HepG2 (cell line): ENCODE results near the gene RPL23. TPM values are rescaled to one million over a fixed set of nuclear protein-coding genes. Genes with fewer than 3 reads are reported as not detected.
A peak's percentile ranks its signal among the peaks of the same experiment; 100 is the strongest.

Experiments
- ATF6 ChIP-seq: sonication (generic); formaldehyde crosslinking; conservative IDR thresholded peaks from 2 replicates; pipeline ENCODE4 v1.4.0; 2020; ENCODE audit warnings: missing genetic modification reagents
- ATF7 ChIP-seq, 2 experiments: fragments of 450-650 bp in 1 of 2; sonication (generic) in 1 of 2; formaldehyde crosslinking in 1 of 2; IDR thresholded peaks; 2 replicates each; pipeline versions ENCODE4 v1.4.0 to v1.6.1; 2016 to 2020; ENCODE audit warnings: antibody characterized with exemption in 1 of 2, mild to moderate bottlenecking in 1 of 2, missing genetic modification reagents in 1 of 2
- EED ChIP-seq: sonication (generic); formaldehyde crosslinking; IDR thresholded peaks from 2 replicates; pipeline ENCODE4 v1.5.0; 2020; ENCODE audit warnings: mild to moderate bottlenecking, missing genetic modification reagents
- FOXK2 ChIP-seq: fragments of 450-650 bp; IDR thresholded peaks from 2 replicates; pipeline ENCODE4 v1.6.1; 2016
- HNRNPLL ChIP-seq: fragments of 200-400 bp; formaldehyde crosslinking; IDR thresholded peaks from 2 replicates; pipeline ENCODE4 v1.6.1; 2017; ENCODE audit warnings: mild to moderate bottlenecking, low read depth, low read length; ENCODE audit not compliant: poor library complexity, severe bottlenecking
- IKZF4 ChIP-seq: sonication (generic); formaldehyde crosslinking; IDR thresholded peaks from 2 replicates; pipeline ENCODE4 v1.5.1; 2020; ENCODE audit warnings: borderline replicate concordance, mild to moderate bottlenecking, low read depth, missing genetic modification reagents; ENCODE audit errors: not compliant biosample characterization
- MATR3 ChIP-seq: sonication (generic); formaldehyde crosslinking; IDR thresholded peaks from 2 replicates; pipeline ENCODE4 v1.4.0; 2020; ENCODE audit warnings: missing genetic modification reagents
- NCOA1 ChIP-seq: sonication (generic); formaldehyde crosslinking; IDR thresholded peaks from 2 replicates; pipeline ENCODE4 v1.9.0; 2021; ENCODE audit warnings: missing genetic modification reagents
- PREB ChIP-seq: sonication (generic); formaldehyde crosslinking; IDR thresholded peaks from 2 replicates; pipeline ENCODE4 v1.4.0; 2020; ENCODE audit warnings: missing genetic modification reagents
- UBTF ChIP-seq: sonication (generic); formaldehyde crosslinking; IDR thresholded peaks from 2 replicates; pipeline ENCODE4 v1.4.0; 2020; ENCODE audit warnings: mild to moderate bottlenecking, missing genetic modification reagents
- ZFP90 ChIP-seq: sonication (generic); formaldehyde crosslinking; IDR thresholded peaks from 2 replicates; pipeline ENCODE4 v1.8.0; 2022; ENCODE audit warnings: missing genetic modification reagents, mild to moderate bottlenecking, inconsistent platforms, borderline replicate concordance
- ZFX ChIP-seq: sonication (generic); formaldehyde crosslinking; IDR thresholded peaks from 2 replicates; pipeline ENCODE4 v1.4.0; 2020; ENCODE audit warnings: mild to moderate bottlenecking, low read depth, missing genetic modification reagents, moderate library complexity
- ZNF264 ChIP-seq: sonication (generic); formaldehyde crosslinking; IDR thresholded peaks from 2 replicates; pipeline ENCODE4 v1.4.0; 2020; ENCODE audit warnings: missing genetic modification reagents
- ZNF33B ChIP-seq: sonication (generic); formaldehyde crosslinking; IDR thresholded peaks from 2 replicates; pipeline ENCODE4 v1.5.1; 2020; ENCODE audit warnings: mild to moderate bottlenecking, missing genetic modification reagents
- ZNF646 ChIP-seq: sonication (generic); formaldehyde crosslinking; IDR thresholded peaks from 2 replicates; pipeline ENCODE4 v1.9.0; 2021; ENCODE audit warnings: mild to moderate bottlenecking, missing genetic modification reagents
- ZNF7 ChIP-seq: IDR thresholded peaks from 2 replicates; pipeline ENCODE4 v1.6.1; 2016; ENCODE audit warnings: missing biosample characterization, missing genetic modification reagents
- ZNF766 ChIP-seq: sonication (generic); formaldehyde crosslinking; IDR thresholded peaks from 2 replicates; pipeline ENCODE4 v1.5.0; 2020; ENCODE audit warnings: missing genetic modification reagents, borderline replicate concordance
- polyA plus RNA-seq, 8 experiments: library from polyadenylated mRNA; depleted of rRNA in 3 of 8; stranded (reverse) in 7 of 8; unstranded in 1 of 8; fragments of >200 nt; fragmentation: Illumina TruSeq in 4 of 8; extraction: Trizol in 4 of 8; gene quantifications; 2 replicates each; pipeline versions ENCODE4 v1.2.1 to v1.2.3, GENCODE V29; 2011 to 2016; ENCODE audit warnings: low read depth in 4 of 8, missing spikeins in 1 of 8, mixed read lengths in 1 of 8; ENCODE audit not compliant: insufficient read depth in 1 of 8
- total RNA-seq, 5 experiments: library from RNA; depleted of rRNA; stranded (reverse); fragments of >200 nt; fragmentation: Illumina TruSeq; extraction: Trizol; gene quantifications; 2 replicates each; pipeline ENCODE4 v1.2.3, GENCODE V29; 2016; ENCODE audit warnings: low read depth in 1 of 5

The RPL23 gene
- total and polyA plus RNA-seq, 2 of the 13 experiments (the other 11 are each of a cell fraction or from before 2014, with no cell fraction given), result 2,790 to 4,860 TPM

- TF ChIP-seq ZNF646 (CRISPR knock-in tag), result no peak
- TF ChIP-seq ZNF7, result no peak
- no peak for TF ChIP-seq IKZF4 (CRISPR knock-in tag)
- no peak for TF ChIP-seq PREB (CRISPR knock-in tag)
- no peak for TF ChIP-seq EED
- TF ChIP-seq ZNF766, result peak; percentile 76; the same call in 1 of the 2 replicates
- no peak for TF ChIP-seq ATF7 (IDR thresholded peaks at IDR 0.05)
- TF ChIP-seq ATF7 (CRISPR knock-in tag; IDR thresholded peaks at IDR 0.05), result peak; percentile 73
- no peak for TF ChIP-seq ZNF33B (CRISPR knock-in tag)
- TF ChIP-seq HNRNPLL, result no peak
- no peak for TF ChIP-seq FOXK2
- TF ChIP-seq ZFP90 (CRISPR knock-in tag), result peak; percentile 81; the same call in 1 of the 2 replicates
- TF ChIP-seq ZNF264 (CRISPR knock-in tag), result peak; percentile 80; the same call in 1 of the 2 replicates
- no peak for TF ChIP-seq ATF6 (CRISPR knock-in tag)
- no peak for TF ChIP-seq MATR3 (CRISPR knock-in tag)
- peak; percentile 19; the same call in 1 of the 2 replicates for TF ChIP-seq NCOA1 (CRISPR knock-in tag)
- TF ChIP-seq UBTF (CRISPR knock-in tag), result no peak; the same call in 1 of the 2 replicates
- TF ChIP-seq ZFX (CRISPR knock-in tag), result peak; percentile 8; the same call in 1 of the 2 replicates
These were observed 17.9 kb upstream of the RPL23 start (continued) for GRCh38 chr17:38871247-38872015.
